Brain microvascular endothelial cell (primary cell): ENCODE results near the gene MTOR.

Experiments used
- DNase-seq: peaks from one replicate; pipeline ENCODE4 v3.0.0-alpha.2; 2020
- H3K27ac ChIP-seq: fragments of 250-450 bp; sonication (Bioruptor Pico); 2 replicates; pipeline ENCODE4 v1.5.1; 2020; ENCODE audit warnings: mild to moderate bottlenecking, moderate library complexity
- H3K27me3 ChIP-seq: fragments of 250-450 bp; sonication (Bioruptor Pico); replicated peaks from 2 replicates; pipeline ENCODE4 v1.5.1; 2020; ENCODE audit warnings: mild to moderate bottlenecking
- H3K36me3 ChIP-seq: fragments of 250-450 bp; sonication (Bioruptor Pico); replicated peaks from 2 replicates; pipeline ENCODE4 v1.5.1; 2020; ENCODE audit warnings: mild to moderate bottlenecking
- H3K4me3 ChIP-seq: 2 replicates; pipeline ENCODE4 v1.5.1; 2011; ENCODE audit warnings: low read depth, mild to moderate bottlenecking, control low read depth, low read length, moderate library complexity
- in situ Hi-C: cut with HindIII; loops from 2 replicates; pipeline ENCODE4 v1.10.0; 2017; ENCODE audit warnings: low sequenced_read_pairs, low pct_ligation_motif_present
- TF ChIP-seq, protein P1 (sequence below): IDR thresholded peaks from 2 replicates; pipeline ENCODE4 v1.5.1; 2011; ENCODE audit warnings: low read depth, mild to moderate bottlenecking, moderate library complexity, low read length, control low read depth, inconsistent platforms; ENCODE audit errors: missing control alignments

The MTOR gene

GRCh38 chr1:11153184-11153583 is 109.2 kb downstream of the MTOR start:
- DNase-seq, result no peak
- peaks cover 19% of the 10 kb centered on the region for H3K36me3 ChIP-seq
- no peak overlapping the region for H3K4me3 ChIP-seq
- H3K27ac ChIP-seq, result no peak overlapping the region
- TF ChIP-seq, protein P1, sequence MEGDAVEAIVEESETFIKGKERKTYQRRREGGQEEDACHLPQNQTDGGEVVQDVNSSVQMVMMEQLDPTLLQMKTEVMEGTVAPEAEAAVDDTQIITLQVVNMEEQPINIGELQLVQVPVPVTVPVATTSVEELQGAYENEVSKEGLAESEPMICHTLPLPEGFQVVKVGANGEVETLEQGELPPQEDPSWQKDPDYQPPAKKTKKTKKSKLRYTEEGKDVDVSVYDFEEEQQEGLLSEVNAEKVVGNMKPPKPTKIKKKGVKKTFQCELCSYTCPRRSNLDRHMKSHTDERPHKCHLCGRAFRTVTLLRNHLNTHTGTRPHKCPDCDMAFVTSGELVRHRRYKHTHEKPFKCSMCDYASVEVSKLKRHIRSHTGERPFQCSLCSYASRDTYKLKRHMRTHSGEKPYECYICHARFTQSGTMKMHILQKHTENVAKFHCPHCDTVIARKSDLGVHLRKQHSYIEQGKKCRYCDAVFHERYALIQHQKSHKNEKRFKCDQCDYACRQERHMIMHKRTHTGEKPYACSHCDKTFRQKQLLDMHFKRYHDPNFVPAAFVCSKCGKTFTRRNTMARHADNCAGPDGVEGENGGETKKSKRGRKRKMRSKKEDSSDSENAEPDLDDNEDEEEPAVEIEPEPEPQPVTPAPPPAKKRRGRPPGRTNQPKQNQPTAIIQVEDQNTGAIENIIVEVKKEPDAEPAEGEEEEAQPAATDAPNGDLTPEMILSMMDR, result no peak
- no peaks in the 10 kb centered on the region for H3K27me3 ChIP-seq
- in situ Hi-C loops, result no loop called here

DNA sequence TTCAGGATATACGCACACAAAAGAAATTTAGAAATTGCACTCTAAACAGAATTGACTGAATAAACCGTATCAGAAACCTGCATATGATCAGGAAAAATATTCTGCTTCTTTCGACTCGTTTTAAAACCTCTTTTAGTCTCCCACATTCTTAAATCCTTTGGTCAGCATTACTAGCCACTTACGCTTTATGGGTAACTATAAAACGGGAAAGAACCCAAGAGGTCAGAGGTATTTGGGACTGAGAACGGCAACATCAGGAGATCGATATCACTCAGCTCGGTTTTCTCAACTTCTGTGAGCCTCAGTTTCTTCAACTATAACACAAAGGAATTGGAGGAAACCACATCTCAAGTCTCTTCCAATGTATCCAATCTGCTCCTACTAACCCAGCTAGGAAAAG is 109.6 kb downstream of the MTOR start:
- Histone ChIP-seq H3K27ac (no peak overlapping the region), H3K4me3 (no peak overlapping the region), H3K36me3 (peaks cover 23% of the 10 kb centered on the region), H3K27me3 (no peaks in the 10 kb centered on the region)
- TF ChIP-seq, protein P1, result no peak
- in situ Hi-C loops, result no loop called here
- DNase-seq, result no peak

DNA sequence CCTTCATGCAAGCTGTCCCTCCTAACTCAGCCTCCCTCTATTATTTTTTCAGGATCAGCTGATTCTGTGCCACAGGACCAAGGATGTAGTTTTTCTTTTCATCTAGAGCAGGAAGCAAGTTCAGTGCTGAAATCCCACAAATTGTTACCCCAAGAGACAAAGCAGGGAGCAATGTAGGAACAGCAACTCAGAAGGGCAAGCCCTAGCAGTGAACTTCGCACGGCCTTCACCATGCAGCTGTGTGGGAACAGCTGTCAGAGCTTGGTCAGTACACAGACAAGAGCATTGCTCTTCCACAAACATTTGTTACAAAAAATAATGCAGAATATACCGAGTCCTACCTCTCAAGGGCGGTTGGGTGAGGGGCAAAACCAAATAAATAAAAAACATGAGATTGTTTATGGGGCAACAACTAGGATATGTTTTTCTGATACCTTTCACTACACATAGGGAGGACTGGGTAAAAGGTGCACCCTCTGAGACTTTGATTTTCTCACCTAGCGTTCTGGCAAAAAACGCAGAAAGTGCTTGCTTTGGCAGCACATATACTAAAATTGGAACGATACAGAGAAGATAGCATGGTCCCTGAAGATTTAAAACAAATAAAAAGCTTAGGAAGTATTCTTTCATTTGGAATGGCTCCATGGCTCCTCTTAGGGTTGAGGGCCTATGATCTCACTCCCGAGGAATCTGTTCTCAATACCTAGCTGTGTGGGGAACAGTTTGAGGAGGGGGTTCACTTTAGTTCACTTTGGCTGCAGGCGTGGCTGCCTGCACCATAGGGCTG is 110.3 kb downstream of the MTOR start:
- in situ Hi-C loops, result no loop called here
- peaks cover 27% of the 10 kb centered on the region for H3K36me3 ChIP-seq

GRCh38 chr1:11151114-11151513 is 111.2 kb downstream of the MTOR start:
- no peak for DNase-seq
- TF ChIP-seq, protein P1, result no peak
- Histone ChIP-seq H3K27me3 (no peaks in the 10 kb centered on the region), H3K4me3 (no peak overlapping the region), H3K36me3 (peaks cover 29% of the 10 kb centered on the region), H3K27ac (no peak overlapping the region)
- in situ Hi-C loops, result no loop called here

More for the DNA sequence above, 110.3 kb downstream of the MTOR start:
- Histone ChIP-seq H3K4me3 (no peak overlapping the region), H3K27ac (no peak overlapping the region), H3K27me3 (no peaks in the 10 kb centered on the region)
- TF ChIP-seq, protein P1, result no peak
- DNase-seq, result no peak

- TF ChIP-seq, protein P1, result no peak
- H3K27ac ChIP-seq, result no peak overlapping the region
- in situ Hi-C loops, result no loop called here
- H3K27me3 ChIP-seq, result no peaks in the 10 kb centered on the region
- no peak for DNase-seq
- H3K36me3 ChIP-seq, result peaks cover 28% of the 10 kb centered on the region
- no peak overlapping the region for H3K4me3 ChIP-seq
Observed at GRCh38 chr1:11150326-11150725, 112.0 kb downstream of the MTOR start.
